Neural progenitor cell (in vitro differentiated cells): Measurements from ENCODE around the gene AKAP8.

Experiments
- EZH2phosphoT487 ChIP-seq: fragments of 200-600 bp; sonication (generic); IDR thresholded peaks from 2 replicates; pipeline ENCODE4 v1.6.1; 2017; ENCODE audit warnings: antibody characterized with exemption
- TF ChIP-seq, protein P1 (sequence below): fragments of 200-600 bp; sonication (generic); IDR thresholded peaks from 2 replicates; pipeline ENCODE4 v1.5.1; 2017; ENCODE audit warnings: antibody characterized with exemption, mild to moderate bottlenecking

DNA sequence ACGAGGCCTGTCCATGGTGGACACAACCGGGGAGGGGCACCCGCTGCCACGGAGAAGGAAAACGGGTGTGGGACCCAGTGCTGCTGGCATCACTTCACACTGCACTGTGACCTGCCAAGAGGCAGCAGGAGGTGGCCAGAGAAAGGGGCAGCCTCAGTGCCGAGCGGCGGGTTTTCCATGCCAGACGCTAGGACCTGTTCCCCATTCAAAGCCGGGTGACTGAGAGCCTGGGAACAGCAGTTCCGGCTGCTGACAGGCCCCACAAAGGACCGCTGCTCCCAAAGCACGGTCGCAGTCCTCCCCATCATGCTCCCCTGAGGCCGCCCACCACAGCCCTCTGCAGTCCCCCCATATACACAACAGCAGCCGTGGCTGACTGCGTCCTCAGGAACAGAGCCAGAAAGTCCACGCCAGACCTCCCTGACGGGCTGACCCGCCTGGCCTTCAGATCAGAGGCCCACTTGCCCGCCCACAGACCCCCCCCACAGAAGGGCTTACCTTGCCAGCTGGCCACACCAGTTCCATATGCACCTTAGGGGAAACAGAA, 5.4 kb downstream of the AKAP8 start:
- TF ChIP-seq EZH2phosphoT487: no peak
- TF ChIP-seq, protein P1, sequence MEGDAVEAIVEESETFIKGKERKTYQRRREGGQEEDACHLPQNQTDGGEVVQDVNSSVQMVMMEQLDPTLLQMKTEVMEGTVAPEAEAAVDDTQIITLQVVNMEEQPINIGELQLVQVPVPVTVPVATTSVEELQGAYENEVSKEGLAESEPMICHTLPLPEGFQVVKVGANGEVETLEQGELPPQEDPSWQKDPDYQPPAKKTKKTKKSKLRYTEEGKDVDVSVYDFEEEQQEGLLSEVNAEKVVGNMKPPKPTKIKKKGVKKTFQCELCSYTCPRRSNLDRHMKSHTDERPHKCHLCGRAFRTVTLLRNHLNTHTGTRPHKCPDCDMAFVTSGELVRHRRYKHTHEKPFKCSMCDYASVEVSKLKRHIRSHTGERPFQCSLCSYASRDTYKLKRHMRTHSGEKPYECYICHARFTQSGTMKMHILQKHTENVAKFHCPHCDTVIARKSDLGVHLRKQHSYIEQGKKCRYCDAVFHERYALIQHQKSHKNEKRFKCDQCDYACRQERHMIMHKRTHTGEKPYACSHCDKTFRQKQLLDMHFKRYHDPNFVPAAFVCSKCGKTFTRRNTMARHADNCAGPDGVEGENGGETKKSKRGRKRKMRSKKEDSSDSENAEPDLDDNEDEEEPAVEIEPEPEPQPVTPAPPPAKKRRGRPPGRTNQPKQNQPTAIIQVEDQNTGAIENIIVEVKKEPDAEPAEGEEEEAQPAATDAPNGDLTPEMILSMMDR: no peak
